ENCODE measurements around the gene TANGO6. TPM values are rescaled to one million over a fixed set of nuclear protein-coding genes. Genes with fewer than 3 reads are reported as not detected.
A peak's percentile ranks its signal among the peaks of the same experiment; 100 is the strongest.

Gene TANGO6
- total RNA-seq, 1 donor from 2014 or later: 3.7 TPM

GRCh38 chr16:69111876-69112230 lies 268.5 kb downstream of the TANGO6 start:
- H3K27ac ChIP-seq: no peak overlapping the region
- H3K36me3 ChIP-seq: peaks cover 7 to 39% of the 10 kb centered on the region in 2 donors
- no peak overlapping the region for H3K4me3 ChIP-seq
- H3K27me3 ChIP-seq: no peaks in the 10 kb centered on the region
- TF ChIP-seq CTCF (IDR thresholded peaks at IDR 0.05): no peak
- intact Hi-C loops (cut with DNase I): no loop called here
- DNase-seq (ENCODE audit: low spot score in 2 of 2): no peak
- peaks cover 11 to 18% of the 10 kb centered on the region in 2 donors for H3K4me1 ChIP-seq
- no peaks in the 10 kb centered on the region for H3K9me3 ChIP-seq

GRCh38 chr16:69112285-69113129 lies 269.2 kb downstream of the TANGO6 start:
- Histone ChIP-seq H3K4me1 (peaks cover 4 to 18% of the 10 kb centered on the region in 2 donors), H3K9me3 (no peaks in the 10 kb centered on the region), H3K27ac (no peak overlapping the region), H3K4me3 (no peak overlapping the region), H3K27me3 (no peaks in the 10 kb centered on the region), H3K36me3 (peaks cover 7 to 40% of the 10 kb centered on the region in 2 donors)
- DNase-seq (ENCODE audit: low spot score in 2 of 2): no peak
- intact Hi-C loops (cut with DNase I): no loop called here
- peak; percentile 33 to 62 (median 49) for TF ChIP-seq CTCF (IDR thresholded peaks at IDR 0.05)

GRCh38 chr16:69113216-69113615 lies 269.9 kb downstream of the TANGO6 start:
- H3K4me1 ChIP-seq: peaks cover under 1 to 11% of the 10 kb centered on the region in 2 donors
- no peak overlapping the region for H3K4me3 ChIP-seq
- peaks cover 7 to 45% of the 10 kb centered on the region in 2 donors for H3K36me3 ChIP-seq
- no peak overlapping the region for H3K27ac ChIP-seq
- intact Hi-C loops (cut with DNase I): no loop called here
- DNase-seq (ENCODE audit: low spot score in 2 of 2): no peak
- H3K9me3 ChIP-seq: no peaks in the 10 kb centered on the region
- TF ChIP-seq CTCF (IDR thresholded peaks at IDR 0.05): no peak
- no peaks in the 10 kb centered on the region for H3K27me3 ChIP-seq

GRCh38 chr16:69114346-69114975 lies 271.1 kb downstream of the TANGO6 start:
- no peak for DNase-seq (ENCODE audit: low spot score in 2 of 2)
- no peak for TF ChIP-seq CTCF (IDR thresholded peaks at IDR 0.05)
- H3K4me1 ChIP-seq: peaks cover 0 to 10% of the 10 kb centered on the region in 2 donors
- H3K4me3 ChIP-seq: no peak overlapping the region
- no peak overlapping the region for H3K27ac ChIP-seq
- intact Hi-C loops (cut with DNase I): no loop called here
- no peaks in the 10 kb centered on the region for H3K9me3 ChIP-seq
- H3K27me3 ChIP-seq: no peaks in the 10 kb centered on the region
- H3K36me3 ChIP-seq: peaks cover 16 to 54% of the 10 kb centered on the region in 2 donors

- intact Hi-C loops (cut with DNase I): no loop called here
- H3K27ac ChIP-seq: no peak overlapping the region
- no peak overlapping the region for H3K4me3 ChIP-seq
- no peak for DNase-seq (ENCODE audit: low spot score in 2 of 2)
- peaks cover 0 to 10% of the 10 kb centered on the region in 2 donors for H3K4me1 ChIP-seq
- H3K9me3 ChIP-seq: no peaks in the 10 kb centered on the region
- H3K36me3 ChIP-seq: peaks cover 21 to 54% of the 10 kb centered on the region in 2 donors
- no peaks in the 10 kb centered on the region for H3K27me3 ChIP-seq
- no peak for TF ChIP-seq CTCF (IDR thresholded peaks at IDR 0.05)
These were observed 271.6 kb downstream of the TANGO6 start for GRCh38 chr16:69114976-69115355.

Measured in ascending aorta (tissue), 2 donors.